ENCODE results near the gene ZNF22.

Gene ZNF22

DNA sequence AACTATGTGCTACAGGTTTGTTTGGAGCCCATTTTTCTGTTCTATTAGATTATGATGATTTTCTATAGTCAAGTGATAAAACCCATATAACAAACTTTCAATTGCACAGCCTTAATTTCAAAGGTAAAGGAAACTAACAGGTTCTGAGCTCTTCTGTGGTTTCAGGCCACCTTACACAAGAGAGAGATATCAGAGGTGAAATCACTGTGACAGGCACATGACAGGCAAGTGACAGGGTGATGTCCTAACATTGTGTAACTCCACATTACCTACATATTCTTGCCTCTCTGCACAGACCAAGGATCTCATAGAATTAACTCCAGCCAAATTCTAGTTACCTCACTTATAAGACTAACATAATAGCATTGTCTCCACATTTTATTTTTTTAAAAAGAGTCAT is 35.0 kb downstream of the ZNF22 start:
- no peak for DNase-seq

GRCh38 chr10:45040921-45041542 is 40.3 kb downstream of the ZNF22 start:
- no peak for DNase-seq

DNA sequence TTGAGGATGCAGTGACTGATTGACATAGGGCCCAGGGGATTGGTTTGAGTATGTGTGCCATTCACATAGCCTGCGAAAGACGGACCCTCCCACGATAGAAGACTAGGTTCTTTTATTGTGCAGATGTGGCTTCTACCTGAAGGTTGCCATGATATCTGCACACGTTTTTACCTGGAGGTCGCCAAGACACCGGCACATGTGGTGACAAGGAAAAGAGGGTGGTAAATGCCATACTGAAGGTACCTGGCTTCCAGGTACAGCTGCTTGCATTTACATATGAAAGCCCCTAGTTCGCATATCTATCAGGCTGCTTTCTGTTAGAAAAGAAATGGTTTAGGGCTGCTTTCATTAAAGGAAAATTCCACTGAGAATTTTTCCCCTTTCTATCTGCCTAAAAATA is 43.6 kb downstream of the ZNF22 start:
- no peak for DNase-seq

DNA sequence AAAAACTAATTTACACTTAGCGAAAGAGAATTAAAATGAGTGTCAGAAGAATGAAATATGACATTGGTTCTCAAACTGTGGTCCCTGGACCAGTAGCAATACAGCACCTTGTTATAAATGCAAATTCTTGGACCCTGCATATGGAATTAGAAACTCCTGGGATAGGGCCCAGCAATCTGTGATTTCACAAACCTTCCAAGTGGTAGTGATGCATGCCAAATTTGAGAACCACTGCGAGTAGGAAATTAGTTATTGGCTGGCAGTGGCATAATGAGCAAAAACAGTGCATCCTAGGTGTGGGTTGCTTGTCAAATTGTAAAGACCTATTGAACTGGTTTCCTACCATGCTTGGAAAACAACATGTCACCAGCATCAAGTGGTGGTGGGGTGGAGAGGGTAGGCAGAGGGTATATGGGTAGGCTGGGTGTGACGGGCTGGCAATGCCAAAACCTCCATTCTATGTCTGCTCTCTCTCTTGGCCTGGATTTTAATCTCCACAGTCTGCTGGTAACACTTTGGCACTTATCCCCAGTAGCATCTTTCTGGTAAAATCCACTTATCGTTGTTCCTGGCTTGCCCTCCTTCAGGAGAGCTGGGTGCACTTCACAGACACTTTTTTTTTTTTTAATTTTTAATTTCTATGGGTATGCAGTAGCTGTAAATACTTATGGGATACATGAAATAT is 50.0 kb downstream of the ZNF22 start:
- DNase-seq = no peak

- DNase-seq = no peak
Observed at GRCh38 chr10:45052700-45053099, 52.0 kb downstream of the ZNF22 start.

GRCh38 chr10:45053569-45054100 is 52.9 kb downstream of the ZNF22 start:
- no peak for DNase-seq

Data from activated CD4-positive, CD25-positive, alpha-beta regulatory T cell (primary cell).